Nephron (organoid): Measurements from ENCODE around the gene MORN5.

Source experiments
- H3K27ac Mint-ChIP-seq, 3 experiments: 2 replicates each; pipeline ENCODE4 v1.8.0; 2020; ENCODE audit warnings: mixed read lengths in 3 of 3, mild to moderate bottlenecking in 2 of 3, moderate library complexity in 1 of 3
- H3K27me3 Mint-ChIP-seq: 2 replicates; pipeline ENCODE4 v1.8.0; 2021; ENCODE audit warnings: low read depth, mild to moderate bottlenecking, moderate library complexity, mixed read lengths
- H3K36me3 Mint-ChIP-seq: 2 replicates; pipeline ENCODE4 v1.8.0; 2020; ENCODE audit warnings: low read depth, mixed read lengths
- H3K4me1 Mint-ChIP-seq: 2 replicates; pipeline ENCODE4 v1.8.0; 2020; ENCODE audit warnings: mixed read lengths
- H3K4me3 Mint-ChIP-seq, 3 experiments: 2 replicates each; pipeline ENCODE4 v1.8.0; 2020; ENCODE audit warnings: mild to moderate bottlenecking in 3 of 3, mixed read lengths in 3 of 3, moderate library complexity in 2 of 3
- H3K9me3 Mint-ChIP-seq: 2 replicates; pipeline ENCODE4 v1.8.0; 2020; ENCODE audit warnings: mixed read lengths
- CTCF ChIP-seq, 3 experiments: fragments of 200-600 bp; sonication (generic); IDR thresholded peaks; one replicate each; pipeline ENCODE4 v1.5.0; 2021; ENCODE audit warnings: antibody characterized with exemption in 3 of 3; ENCODE audit not compliant: unreplicated experiment in 3 of 3

MORN5 gene

DNA sequence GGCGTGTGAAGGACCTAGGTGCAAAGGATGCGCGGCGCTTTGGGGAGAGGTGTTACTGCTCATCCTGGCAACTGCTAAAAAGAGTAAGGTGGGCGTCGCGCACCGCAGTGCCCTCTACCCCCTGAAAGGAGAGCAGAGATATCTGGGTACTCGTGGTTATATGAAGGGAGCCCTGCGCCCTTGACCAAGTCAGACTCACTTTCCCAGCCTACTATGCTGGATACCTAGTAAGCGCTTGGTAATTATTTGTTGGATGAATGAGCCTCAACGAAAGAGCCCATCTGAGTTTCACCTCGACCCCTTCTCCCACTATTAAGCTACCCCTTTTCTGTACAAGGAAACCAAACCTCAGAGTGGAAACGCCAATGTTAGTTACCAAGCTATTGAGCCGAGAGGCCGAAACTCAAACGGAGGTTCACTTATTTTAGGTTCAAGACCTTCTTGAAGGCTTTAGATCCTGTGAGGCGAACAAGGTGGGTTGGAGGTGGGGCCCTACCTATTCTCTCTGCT, 61.0 kb downstream of the MORN5 start:
- no peak for TF ChIP-seq CTCF (IDR thresholded peaks at IDR 0.05; ENCODE audit: unreplicated experiment in 3 of 3)
- H3K27ac Mint-ChIP-seq, result no peak overlapping the region
- no peaks in the 10 kb centered on the region for H3K36me3 Mint-ChIP-seq
- peaks cover 100% of the 10 kb centered on the region for H3K27me3 Mint-ChIP-seq
- H3K4me1 Mint-ChIP-seq, result peaks cover 50% of the 10 kb centered on the region
- H3K4me3 Mint-ChIP-seq, result peak overlapping the region; percentile 52 to 76 (median 71)
- peaks cover 6% of the 10 kb centered on the region for H3K9me3 Mint-ChIP-seq

DNA sequence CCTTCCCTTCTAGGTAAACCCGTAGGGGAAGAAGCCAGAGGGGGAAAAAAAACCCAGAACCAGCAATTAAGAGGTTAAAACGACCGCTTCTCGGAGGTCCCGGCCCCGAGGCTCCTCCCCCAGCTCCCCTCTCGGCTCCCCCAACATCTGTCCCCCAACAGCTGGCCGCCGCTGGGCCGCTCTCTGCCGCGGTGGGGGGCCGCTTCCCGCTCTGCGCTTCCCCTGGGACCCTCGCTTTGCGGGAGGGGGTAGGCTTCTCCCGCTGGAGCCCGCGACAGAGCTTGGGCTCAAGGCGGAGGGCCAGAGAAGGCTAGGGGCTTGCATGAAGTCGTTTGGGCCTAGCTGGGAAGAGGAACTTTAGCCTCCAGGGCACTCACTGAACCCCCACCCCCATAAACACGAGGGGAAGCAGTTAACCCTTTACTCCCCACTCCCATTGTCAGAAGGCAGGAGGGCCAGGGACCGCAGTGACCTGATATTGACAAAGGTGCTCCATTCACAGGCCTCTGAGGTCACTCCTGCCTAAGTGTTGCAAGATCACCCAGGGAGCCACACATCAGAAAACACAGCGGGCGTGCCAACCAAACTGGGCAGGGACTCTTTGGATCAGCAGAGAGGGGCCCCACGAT, 61.6 kb downstream of the MORN5 start:
- Mint-ChIP-seq H3K27me3 (peaks cover 100% of the 10 kb centered on the region), H3K27ac (no peak overlapping the region), H3K4me3 (peak overlapping the region in 2 of 3 experiments; percentile 52 to 62), H3K4me1 (peaks cover 52% of the 10 kb centered on the region), H3K36me3 (no peaks in the 10 kb centered on the region), H3K9me3 (peaks cover 6% of the 10 kb centered on the region)
- TF ChIP-seq CTCF (IDR thresholded peaks at IDR 0.05; ENCODE audit: unreplicated experiment in 3 of 3), result no peak

DNA sequence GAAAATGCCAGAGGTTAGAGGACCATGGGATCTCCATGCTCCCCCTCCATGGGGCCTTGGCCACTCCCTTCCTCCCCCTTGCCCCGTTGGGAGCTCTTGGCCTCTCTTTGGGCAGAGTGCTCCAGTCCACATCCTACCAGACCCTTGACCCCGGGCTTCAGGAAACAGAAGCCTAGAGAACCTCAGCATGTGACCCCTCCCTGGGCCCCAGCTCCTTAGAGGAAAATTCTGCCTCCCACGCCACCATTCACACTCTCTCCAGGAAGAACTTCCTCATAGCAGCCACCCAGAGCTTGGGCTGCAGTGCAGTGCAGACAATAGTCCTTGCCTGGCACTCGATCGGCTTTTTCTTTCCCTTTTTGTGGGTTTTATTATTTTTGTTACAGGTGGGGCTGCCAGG, 63.1 kb downstream of the MORN5 start:
- TF ChIP-seq CTCF (IDR thresholded peaks at IDR 0.05; ENCODE audit: unreplicated experiment in 3 of 3), result no peak
- Mint-ChIP-seq H3K36me3 (no peaks in the 10 kb centered on the region), H3K4me1 (peaks cover 56% of the 10 kb centered on the region), H3K27ac (no peak overlapping the region), H3K9me3 (peaks cover 6% of the 10 kb centered on the region), H3K27me3 (peaks cover 100% of the 10 kb centered on the region), H3K4me3 (peak overlapping the region in 1 of 3 experiments; percentile 17)

GRCh38 chr9:122223435-122223834, 63.7 kb downstream of the MORN5 start:
- Mint-ChIP-seq H3K9me3 (peaks cover 4% of the 10 kb centered on the region), H3K27me3 (peaks cover 100% of the 10 kb centered on the region), H3K27ac (no peak overlapping the region), H3K36me3 (no peaks in the 10 kb centered on the region), H3K4me3 (peak overlapping the region in 1 of 3 experiments; percentile 29), H3K4me1 (peaks cover 50% of the 10 kb centered on the region)
- TF ChIP-seq CTCF (IDR thresholded peaks at IDR 0.05; ENCODE audit: unreplicated experiment in 3 of 3), result no peak

- H3K9me3 Mint-ChIP-seq, result peaks cover 3% of the 10 kb centered on the region
- H3K27ac Mint-ChIP-seq, result no peak overlapping the region
- H3K36me3 Mint-ChIP-seq, result no peaks in the 10 kb centered on the region
- H3K27me3 Mint-ChIP-seq, result peaks cover 80% of the 10 kb centered on the region
- no peak for TF ChIP-seq CTCF (IDR thresholded peaks at IDR 0.05; ENCODE audit: unreplicated experiment in 3 of 3)
- peaks cover 29% of the 10 kb centered on the region for H3K4me1 Mint-ChIP-seq
- H3K4me3 Mint-ChIP-seq, result peak overlapping the region in 2 of 3 experiments; percentile 17 to 49
Observed at GRCh38 chr9:122225312-122226141, 65.8 kb downstream of the MORN5 start.
